Gastrocnemius medialis (tissue), 4 donors: ENCODE data around the gene ISG20.

Experiments
- POLR2A ChIP-seq, 2 donors: fragments of 450-650 bp; IDR thresholded peaks; one replicate each; pipeline ENCODE4 v1.6.1; 2017; ENCODE audit warnings: antibody characterized with exemption in 2 of 2, mild to moderate bottlenecking in 2 of 2, moderate library complexity in 2 of 2
- TF ChIP-seq, protein P1 (sequence below), 5 experiments: fragments of 450-650 bp in 3 of 5; fragments of 200-600 bp in 2 of 5; sonication (generic) in 2 of 5; IDR thresholded peaks in 4 of 5; conservative IDR thresholded peaks in 1 of 5; 1 replicate in 4 of 5; 2 replicates in 1 of 5; pipeline ENCODE4 v1.5.1; 2016 to 2019; ENCODE audit warnings: antibody characterized with exemption in 5 of 5, mild to moderate bottlenecking in 3 of 5, moderate library complexity in 3 of 5

DNA sequence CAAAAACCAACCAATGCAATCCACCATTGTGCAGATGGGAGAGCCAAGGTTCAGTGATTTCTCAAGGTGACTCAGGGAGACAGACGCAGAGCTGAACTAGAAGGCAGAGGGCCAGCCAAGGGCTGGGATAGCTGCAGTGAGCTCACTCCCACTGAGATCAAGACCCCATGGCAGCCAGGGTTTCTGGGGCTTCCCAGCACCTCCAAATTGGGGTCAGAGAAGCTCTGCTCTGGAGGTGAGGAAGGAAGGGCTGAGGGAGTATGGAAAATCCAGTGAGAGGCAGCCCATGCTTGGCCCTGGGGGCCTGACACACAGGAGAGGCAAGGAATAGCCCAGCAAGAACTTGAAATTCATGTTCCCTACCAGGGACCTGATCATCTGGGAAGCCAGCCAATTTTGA lies 61.0 kb downstream of the ISG20 start:
- TF ChIP-seq, protein P1, sequence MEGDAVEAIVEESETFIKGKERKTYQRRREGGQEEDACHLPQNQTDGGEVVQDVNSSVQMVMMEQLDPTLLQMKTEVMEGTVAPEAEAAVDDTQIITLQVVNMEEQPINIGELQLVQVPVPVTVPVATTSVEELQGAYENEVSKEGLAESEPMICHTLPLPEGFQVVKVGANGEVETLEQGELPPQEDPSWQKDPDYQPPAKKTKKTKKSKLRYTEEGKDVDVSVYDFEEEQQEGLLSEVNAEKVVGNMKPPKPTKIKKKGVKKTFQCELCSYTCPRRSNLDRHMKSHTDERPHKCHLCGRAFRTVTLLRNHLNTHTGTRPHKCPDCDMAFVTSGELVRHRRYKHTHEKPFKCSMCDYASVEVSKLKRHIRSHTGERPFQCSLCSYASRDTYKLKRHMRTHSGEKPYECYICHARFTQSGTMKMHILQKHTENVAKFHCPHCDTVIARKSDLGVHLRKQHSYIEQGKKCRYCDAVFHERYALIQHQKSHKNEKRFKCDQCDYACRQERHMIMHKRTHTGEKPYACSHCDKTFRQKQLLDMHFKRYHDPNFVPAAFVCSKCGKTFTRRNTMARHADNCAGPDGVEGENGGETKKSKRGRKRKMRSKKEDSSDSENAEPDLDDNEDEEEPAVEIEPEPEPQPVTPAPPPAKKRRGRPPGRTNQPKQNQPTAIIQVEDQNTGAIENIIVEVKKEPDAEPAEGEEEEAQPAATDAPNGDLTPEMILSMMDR (IDR thresholded peaks at IDR 0.05 in 4 of 5, conservative IDR thresholded peaks at IDR 0.05 in 1 of 5), result no peak
- no peak for TF ChIP-seq POLR2A (IDR thresholded peaks at IDR 0.05)
